A172 (cell line): ENCODE data around the gene BCAP29. TPM values are rescaled to one million over a fixed set of nuclear protein-coding genes. Genes with fewer than 3 reads are reported as not detected.
"Not testable (repeated sequence)": the region's sequence is repeated elsewhere in the genome, so short reads cannot be mapped to it uniquely, and the experiment has no call there.

ENCODE experiments used
- DNase-seq: peaks from one replicate; pipeline ENCODE4 v3.0.0-alpha.2; 2015; ENCODE audit warnings: low spot score
- total RNA-seq: library from RNA; depleted of rRNA; stranded (reverse); fragments of >200 nt; shearing (Covaris generic); gene quantifications from 2 replicates; pipeline ENCODE4 v1.2.3, GENCODE V29; 2014; rRNA removed

The BCAP29 gene, protein sequence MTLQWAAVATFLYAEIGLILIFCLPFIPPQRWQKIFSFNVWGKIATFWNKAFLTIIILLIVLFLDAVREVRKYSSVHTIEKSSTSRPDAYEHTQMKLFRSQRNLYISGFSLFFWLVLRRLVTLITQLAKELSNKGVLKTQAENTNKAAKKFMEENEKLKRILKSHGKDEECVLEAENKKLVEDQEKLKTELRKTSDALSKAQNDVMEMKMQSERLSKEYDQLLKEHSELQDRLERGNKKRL
- total RNA-seq: 127 and 151 TPM in 2 replicates

DNA sequence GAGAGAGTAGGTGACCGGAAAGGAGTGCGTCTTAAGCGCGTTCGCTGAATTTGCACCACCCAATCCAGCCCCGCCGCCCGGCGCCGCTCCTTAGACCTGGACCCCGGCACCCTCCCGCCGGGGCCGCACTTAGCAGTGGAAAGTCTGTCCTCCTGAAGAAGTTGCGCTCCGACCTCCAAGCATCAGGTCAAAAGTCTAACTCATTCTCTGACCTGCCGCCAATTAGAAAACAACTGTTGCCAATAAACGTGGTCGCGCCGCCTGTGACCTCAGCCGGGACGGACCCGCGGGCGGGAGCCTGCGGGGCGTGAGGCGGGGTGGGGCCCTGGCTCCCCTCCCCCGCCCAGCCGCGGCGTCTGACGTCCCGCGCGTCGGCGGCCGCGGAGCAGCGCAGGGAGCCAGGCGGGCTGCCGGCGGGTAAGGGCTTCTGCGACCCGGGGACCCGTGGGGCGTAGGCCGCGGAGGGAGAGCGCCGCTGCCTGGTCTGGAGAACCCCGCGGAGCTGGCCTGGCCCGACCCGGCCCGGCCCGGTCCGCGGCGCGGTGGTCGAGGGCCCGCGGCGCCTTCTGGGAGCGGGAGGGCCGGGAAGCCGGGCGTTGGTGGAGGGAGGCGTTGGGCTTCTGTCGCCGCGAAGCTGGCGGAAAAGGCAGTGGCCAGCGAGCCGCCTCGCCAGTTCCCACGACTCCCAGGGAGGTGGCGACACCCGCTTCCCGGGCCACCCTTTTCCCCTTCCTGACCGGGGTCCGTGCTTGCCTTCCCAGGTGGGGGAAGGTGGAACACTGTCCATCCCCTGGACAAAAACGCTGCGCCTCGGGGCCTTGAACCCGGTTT is at the start of gene BCAP29:
Gene BCAP29 (plus strand): TSS at position 362 of the 831 bp plus-strand sequence. CDS start 527 bp downstream, outside the sequence.
- peak; percentile 62 for DNase-seq

DNA sequence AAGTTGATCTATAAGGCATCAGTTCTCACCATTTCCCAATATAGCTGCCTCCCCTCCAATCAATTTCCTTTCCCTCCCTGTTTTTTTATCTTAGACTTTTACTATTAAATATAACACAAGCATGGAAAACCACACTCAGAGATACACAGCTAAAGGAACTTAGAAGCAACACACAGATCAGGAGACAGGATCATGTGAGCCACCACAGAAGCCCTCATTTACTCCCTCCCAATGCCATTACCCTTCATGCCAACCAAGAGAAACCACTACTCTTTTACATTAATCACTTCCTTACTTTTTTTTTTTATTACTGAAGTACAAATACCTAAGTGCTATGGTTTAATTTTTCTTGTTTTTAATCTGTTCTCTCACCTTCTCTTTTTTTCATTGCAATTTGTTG is 49.3 kb upstream of the BCAP29 start:
- DNase-seq: no peak

DNA sequence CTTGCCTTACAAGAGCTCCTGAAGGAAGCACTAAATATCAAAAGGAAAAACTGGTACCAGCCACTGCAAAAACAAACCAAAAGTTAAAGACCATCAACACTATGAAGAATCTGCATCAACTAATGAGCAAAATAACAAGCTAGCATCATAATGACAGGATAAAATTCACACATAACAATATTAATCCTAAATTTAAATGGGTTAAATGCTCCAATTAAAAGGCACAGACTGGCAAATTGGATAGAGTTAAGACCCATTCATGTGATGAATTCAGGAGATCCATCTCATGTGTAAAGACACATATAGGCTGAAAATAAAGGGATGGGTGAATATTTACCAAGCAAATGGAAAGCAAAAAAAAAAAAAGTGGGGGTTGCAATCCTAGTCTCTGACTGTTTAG is 45.9 kb upstream of the BCAP29 start:
- no peak for DNase-seq

DNA sequence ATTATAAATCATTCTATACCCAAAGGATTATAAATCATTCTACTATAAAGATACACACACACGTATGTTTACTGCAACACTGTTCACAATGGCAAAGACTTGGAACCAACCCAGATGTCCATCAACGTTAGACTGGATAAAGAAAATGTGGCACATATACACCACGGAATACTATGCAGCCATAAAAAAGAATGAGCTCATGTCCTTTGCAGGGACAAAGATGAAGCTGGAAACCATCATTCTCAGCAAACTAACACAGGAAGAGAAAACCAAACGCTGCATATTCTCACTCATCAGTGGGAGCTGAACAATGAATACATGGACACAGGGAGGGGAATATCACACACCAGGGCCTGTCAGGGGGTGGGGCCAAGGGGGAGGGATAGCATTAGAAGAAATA is 42.8 kb upstream of the BCAP29 start:
- DNase-seq: not testable (repeated sequence)

DNA sequence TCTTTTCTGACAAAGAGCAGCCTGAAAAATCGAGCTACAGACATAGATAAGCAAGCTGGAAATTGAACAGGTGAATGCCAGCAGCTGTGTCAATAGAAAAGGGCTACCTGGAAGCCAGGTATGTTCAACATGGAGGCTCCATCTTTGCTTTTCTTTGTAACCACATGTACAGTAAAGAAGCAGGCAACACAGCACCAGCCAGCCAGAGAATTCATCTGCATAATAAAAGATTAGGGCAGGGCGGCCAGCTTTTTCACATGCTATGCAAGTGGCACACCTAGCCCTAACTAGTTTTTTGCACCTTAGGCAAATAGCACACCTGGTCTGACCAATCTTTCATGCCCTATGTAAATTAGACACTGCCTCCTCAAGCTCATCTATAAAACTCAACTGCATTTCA is 42.0 kb upstream of the BCAP29 start:
- DNase-seq: no peak

DNA sequence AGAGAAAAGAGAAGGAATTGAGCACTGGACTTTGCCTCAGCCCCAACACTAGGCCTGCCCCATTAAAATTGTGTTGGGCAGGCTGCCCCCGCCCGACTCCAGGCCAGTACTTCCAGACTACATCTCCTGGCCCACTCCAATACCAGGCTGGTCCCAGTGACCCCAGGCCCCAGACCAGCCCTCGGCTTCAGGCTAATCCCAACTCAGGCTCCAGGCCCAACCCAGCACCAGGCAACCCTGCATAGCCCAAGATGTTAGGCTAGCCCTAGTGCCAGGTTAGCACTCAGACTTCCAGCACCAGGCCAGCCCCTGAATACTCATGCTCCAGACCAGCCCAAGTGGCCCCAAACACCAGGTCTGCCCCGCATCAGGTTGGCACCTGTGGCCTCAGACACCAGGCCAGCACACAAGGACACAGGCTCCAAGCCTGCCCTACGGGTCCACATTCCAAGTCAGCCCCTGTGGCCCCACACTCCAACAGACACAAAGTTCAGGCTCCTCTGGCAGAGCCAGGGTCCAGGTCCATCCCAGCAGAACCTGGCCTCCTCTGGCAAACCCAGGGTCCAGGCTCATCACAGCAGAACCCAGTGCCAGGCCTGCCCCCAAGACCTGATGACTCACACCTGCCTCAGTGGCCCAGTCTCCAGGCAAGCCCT is 36.6 kb upstream of the BCAP29 start:
- no peak for DNase-seq

DNA sequence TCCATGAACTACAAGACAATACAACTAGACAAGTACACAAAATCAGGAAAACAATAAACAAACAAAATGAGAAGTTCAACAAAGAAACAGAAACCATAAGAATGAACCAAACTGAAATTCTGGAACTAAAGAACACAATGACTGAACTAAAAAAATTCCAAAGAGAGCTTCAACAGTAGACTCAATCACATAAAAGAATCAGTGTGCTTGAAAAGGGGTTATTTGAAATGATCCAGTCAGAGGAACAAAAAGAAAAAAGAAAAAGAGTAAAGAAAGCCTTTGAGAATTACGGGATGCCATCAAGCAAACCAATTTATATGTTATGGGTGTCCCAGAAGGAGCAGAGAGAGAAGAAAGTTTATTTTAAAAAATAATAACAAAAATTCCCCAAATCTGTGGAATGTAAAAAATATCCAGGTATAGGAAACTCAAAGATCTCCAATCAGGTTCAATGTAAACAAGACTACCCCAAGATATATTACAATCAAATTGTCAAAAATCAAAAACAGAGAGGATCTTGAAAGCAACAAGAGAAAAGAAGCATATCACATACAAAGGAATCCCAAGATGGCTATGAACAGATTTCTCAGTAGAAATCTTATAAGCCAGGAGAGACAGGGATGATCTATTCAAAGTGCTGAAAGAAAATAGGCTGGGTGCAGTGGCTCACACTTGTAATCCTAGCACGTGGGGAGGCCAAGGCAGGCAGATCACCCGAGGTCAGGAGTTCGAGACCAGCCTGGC is 35.0 kb upstream of the BCAP29 start:
- no peak for DNase-seq

DNA sequence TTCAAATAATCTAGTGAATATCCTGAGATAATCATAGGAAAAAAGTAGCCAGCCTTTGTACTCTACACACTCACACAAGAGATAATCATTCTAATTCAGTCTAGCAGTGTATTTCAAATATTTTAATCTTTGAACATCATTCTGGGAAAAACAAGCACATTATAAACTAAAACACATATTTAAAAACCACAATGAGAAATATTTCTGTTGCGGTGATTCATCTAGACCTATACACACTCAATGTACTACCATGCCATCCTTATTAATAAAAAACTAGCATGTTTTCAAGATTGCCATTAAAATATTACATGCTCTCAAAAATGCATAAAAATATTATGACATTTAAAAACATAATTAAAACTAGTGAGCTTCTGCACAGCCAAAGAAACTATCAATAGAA is 28.1 kb upstream of the BCAP29 start:
- DNase-seq: no peak

DNA sequence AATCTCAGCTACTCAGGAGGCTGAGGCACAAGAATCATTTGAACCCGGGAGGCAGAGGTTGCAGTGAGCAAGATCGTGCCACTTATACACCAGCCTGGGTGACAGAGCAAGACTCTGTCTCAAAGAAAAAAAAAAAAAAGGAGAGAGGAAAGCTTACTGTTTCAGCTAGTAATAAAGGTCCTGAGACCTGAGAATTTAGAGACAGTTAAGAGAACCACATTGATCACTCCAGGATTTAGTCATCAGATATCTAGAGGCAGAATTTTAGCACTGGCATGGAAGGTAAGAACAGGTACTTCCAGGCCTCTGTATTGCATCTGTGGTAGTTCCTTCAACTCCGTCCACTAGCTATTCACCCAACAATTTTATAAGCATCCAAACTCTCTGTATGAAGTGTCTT is 24.2 kb upstream of the BCAP29 start:
- DNase-seq: no peak

DNA sequence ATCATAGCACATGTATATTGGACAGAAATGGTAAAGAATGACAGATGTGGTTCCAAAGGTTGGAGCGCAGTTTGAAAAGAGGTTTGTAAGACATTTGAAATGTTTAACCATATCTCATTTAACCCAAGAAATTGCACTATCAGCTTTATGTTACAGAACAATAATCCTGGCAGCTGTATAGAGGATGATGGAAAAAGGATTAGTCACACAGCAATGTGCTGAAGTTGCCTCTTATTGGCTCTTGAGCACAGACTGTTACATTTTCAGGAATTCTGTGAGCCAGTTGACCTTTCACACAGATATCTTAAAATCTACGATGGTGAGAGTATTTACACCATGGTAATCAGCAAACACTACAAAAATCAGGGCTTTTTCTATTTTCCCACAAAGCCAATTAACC is 20.2 kb upstream of the BCAP29 start:
- peak; percentile 44 for DNase-seq

DNA sequence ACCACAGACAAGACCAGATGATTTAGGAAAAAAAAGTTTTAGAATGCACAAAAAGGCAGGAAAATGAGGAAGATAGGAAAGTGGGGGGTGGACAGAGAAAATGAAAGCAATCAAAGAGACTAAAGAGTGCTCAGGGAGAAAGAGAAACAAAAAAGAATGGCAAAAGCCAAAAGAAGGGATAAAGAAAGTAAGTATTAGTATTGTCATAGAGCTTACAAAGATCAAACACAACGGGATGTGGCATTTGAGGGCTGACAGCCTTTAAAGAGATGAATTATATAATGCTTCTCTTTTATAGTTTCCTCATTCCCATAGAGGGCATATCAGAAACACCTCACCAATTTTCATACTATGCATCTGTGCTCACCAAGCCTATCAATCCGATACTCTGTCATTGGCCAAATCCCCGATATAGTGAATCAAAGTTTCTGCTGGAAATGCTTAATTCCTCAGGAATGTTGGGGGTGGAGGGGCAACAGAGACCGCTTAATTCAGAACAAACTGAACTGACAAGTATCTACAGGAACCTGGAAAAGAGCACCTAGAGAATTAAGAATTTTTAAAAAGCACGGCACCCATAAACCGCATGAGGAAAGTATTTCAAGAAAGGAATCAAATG is 19.0 kb upstream of the BCAP29 start:
- DNase-seq: no peak

DNA sequence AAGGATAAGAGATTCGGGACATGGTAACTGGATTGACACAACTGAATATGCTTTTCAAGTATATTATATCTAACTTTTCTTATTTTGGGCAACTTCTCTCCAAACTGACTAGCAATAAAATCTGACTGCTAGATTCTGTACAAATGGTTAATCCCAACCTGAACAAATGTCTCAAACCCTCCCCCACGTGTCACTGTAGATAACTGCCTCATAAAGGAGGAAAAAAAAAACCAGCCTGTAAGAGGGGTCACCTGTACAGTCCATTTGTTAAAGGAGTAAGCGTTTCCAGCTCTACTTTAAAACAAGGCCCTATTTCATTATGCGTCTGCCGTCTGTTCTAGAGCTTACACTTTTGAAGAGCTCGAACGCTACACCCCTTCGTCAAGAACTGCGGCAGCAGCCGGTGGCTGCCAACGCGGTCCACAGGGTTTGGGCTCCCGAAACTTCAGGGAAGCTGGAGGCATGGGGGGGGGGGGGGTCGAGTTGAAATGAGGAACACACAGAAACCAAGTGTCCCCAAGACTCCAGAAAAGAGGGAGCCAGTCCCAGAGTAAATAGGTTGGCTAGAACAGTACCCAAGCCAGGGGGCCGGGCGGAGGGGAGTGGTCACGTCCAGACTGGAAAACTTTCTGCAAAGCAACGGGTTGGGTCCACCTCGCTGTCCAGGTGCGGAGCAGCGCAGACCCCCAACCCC is 16.8 kb upstream of the BCAP29 start:
- DNase-seq: no peak

DNA sequence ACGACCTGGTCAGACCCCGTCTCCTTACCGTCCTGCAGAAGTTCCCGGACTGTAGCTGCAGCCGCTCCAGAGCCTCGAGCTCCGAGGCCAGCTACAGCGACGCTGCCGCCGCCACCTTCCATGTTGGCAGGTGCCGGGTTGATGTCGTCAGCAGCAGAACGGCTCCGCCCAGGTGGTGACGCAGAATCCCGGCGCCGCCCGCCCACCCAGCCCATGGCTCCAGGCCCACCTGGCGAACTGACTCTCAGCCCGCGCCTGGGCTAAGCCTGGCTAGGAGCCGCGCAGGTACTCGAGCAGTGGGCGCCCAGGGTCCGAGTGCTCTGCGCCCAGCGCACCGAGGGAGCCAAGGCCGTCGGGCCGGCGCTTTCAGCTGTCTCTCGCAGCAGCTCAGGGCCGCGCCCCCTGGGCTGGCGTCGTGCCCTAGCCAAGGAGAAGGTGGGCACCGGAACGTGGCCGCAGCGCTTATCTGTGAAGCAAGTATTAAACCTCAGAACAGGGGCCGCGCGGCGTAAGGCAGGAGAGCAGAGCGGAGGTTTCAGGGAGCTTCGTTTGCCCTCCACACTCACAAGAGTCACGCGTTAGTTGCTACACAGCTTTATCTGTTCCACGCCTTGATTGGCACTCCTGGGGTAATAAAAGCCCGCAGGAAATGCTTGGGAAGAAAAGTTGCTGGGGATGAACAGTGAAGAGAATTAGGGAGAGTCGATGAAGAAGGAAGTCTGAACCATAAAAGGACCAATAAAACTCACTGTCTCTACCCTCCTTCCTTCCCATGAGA is 16.1 kb upstream of the BCAP29 start, which contains the start of the genes COG5 and DUS4L:
Gene COG5 (minus strand): TSS at position 146 of the 778 bp plus-strand sequence. CDS start 24 bp downstream, at position 122.
Gene DUS4L (plus strand): TSS at position 197 of the 778 bp plus-strand sequence. CDS start 3,100 bp downstream, outside the sequence.
- peak; percentile 68 for DNase-seq

DNA sequence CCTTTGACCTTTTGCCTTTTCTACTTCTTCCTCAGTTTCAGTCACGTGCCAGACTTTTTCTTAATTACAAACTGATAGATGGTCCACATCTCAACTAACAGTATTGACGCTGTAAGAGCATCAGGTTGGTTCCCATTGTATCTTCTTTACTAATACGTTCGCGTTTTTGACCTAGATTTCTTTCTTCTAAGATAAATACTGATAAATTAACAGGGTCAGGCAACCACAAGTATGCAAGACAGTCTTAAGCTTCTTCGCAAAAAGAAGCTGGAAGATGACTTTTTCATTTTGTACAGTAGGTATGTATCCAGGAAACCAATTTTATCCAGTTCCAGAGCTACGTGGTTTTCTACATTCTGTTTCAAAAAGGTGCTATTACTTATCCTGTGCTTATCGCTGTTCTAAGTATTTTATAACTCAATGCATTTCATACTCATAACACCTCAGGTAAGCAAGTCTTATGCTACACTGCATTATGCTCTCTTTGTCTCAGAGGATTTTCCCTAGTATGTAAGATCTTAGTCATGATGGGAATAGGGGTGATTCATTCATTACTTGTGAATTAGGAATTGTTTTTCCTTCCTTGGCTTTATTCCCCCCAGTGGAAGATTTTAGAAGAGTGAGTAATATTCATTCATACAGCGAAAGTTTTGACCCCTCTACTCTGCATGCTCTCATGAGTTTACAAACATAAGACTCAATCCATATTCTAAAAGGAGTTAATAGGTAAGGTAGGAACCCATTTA is 15.3 kb upstream of the BCAP29 start:
- DNase-seq: peak; percentile 87

DNA sequence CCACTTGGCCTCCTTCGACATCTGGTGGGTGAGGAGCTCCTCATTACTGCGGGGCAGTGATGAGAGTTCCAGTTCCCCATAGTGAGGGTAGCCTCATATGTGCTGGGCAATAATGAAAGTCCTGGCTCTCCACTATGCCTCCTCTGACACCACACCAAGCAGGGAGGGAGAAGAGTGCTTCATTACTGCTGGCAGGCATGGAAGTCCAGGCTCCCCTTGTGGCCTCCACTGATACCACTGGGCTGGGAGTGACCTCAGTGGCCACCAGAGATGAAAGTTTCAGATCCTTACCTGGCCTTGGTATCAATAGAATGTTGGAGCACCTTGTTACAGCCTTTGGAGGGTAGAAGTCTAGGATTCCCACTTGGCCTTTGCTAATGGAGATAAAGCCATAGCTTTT is 9.7 kb upstream of the BCAP29 start:
- no peak for DNase-seq

DNA sequence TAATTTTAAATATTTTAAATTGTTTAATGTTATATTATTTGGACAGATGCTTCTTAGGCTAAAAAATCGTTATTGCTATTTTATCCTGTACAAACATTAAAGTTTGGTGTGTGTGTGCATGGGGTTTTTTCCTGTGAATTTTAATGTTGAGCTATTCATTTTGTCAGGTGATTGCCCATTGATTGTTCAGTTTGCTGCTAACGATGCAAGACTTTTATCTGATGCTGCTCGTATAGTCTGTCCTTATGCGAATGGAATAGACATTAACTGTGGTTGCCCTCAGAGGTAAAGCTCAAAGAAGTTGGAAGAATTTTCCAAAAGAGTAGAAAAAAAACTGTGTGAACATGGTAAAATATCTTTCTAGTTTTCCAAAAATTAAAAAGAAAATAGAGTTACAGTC is 6.5 kb upstream of the BCAP29 start:
- DNase-seq: no peak

DNA sequence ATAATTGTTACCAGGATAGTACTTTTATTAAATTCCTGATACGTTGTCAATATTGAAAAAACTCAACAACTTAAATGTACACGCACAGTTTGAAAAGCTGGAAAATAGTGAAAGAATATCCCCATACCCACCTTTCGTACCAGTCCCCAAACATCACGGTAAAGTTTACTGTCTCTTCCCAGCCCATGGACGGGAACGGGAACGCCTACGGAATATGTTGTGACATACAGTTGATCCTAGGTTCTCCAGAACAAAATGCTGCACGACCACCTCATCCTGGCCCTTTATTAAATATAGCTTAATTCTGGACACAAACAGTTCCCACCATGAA is 527 bp upstream of the BCAP29 start:
- DNase-seq: no peak

DNA sequence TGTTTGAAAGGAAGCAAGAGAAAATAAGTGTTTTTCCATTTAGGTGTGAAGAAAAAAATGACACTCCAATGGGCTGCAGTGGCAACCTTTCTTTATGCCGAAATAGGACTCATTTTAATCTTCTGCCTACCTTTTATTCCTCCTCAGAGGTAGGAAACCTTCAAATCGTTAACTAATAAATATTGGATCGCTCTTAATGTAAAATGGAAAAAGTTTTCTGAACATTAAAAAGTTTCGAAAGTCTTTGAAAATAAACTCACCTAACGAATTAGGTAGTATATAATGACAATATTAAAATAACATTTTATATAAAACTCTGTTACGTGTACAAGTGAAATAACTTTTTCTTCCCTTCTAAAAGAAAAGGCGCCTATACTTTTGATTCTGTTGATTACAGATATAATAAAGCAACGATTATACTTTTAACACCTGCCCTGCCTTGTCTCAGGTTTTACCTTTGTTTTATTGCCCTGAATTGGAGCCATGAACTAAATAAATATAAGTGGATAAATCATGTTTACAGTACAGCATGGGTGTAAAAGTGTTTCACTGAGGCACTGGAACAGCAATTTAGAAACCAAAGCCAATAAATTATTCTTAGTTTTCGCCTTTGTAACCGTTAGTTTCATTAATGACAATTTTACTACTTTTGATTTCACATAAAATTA is 804 bp downstream of the BCAP29 start:
- DNase-seq: no peak
